LNCaP clone FGC (cell line): Measurements from ENCODE around the gene ADAD1.

ENCODE experiments used
- DNase-seq: peaks from one replicate; pipeline ENCODE4 v3.0.0-alpha.2; 2011; ENCODE audit warnings: low read depth
- H3K4me3 ChIP-seq: 2 replicates; pipeline ENCODE4 v1.5.1; 2011; ENCODE audit warnings: mild to moderate bottlenecking, low read depth, low read length, control low read depth
- TF ChIP-seq, protein P1 (sequence below): IDR thresholded peaks from 2 replicates; pipeline ENCODE4 v1.5.1; 2012; ENCODE audit warnings: mild to moderate bottlenecking; ENCODE audit not compliant: control insufficient read depth, insufficient read depth; ENCODE audit errors: extremely low read depth

Gene ADAD1

GRCh38 chr4:122476745-122477144 lies 97.9 kb downstream of the ADAD1 start:
- H3K4me3 ChIP-seq, result no peak overlapping the region
- no peak for DNase-seq
- TF ChIP-seq, protein P1, sequence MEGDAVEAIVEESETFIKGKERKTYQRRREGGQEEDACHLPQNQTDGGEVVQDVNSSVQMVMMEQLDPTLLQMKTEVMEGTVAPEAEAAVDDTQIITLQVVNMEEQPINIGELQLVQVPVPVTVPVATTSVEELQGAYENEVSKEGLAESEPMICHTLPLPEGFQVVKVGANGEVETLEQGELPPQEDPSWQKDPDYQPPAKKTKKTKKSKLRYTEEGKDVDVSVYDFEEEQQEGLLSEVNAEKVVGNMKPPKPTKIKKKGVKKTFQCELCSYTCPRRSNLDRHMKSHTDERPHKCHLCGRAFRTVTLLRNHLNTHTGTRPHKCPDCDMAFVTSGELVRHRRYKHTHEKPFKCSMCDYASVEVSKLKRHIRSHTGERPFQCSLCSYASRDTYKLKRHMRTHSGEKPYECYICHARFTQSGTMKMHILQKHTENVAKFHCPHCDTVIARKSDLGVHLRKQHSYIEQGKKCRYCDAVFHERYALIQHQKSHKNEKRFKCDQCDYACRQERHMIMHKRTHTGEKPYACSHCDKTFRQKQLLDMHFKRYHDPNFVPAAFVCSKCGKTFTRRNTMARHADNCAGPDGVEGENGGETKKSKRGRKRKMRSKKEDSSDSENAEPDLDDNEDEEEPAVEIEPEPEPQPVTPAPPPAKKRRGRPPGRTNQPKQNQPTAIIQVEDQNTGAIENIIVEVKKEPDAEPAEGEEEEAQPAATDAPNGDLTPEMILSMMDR, result no peak
